EL (cell line): ENCODE data around the gene DOCK3.
"Not testable (repeated sequence)": the region's sequence is repeated elsewhere in the genome, so short reads cannot be mapped to it uniquely, and the experiment has no call there.

Experiments
- DNase-seq: peaks from one replicate; pipeline ENCODE4 v3.0.0-alpha.2; 2016

DOCK3 gene

GRCh38 chr3:50890688-50891344 is 216.1 kb downstream of the DOCK3 start:
- no peak for DNase-seq

GRCh38 chr3:50901097-50901496 is 226.4 kb downstream of the DOCK3 start:
- DNase-seq: not testable (repeated sequence)

GRCh38 chr3:50912746-50913145 is 238.0 kb downstream of the DOCK3 start:
- no peak for DNase-seq

- no peak for DNase-seq
Observed at GRCh38 chr3:50913260-50913659, 238.5 kb downstream of the DOCK3 start.

- DNase-seq: not testable (repeated sequence)
Observed at GRCh38 chr3:50922071-50922470, 247.3 kb downstream of the DOCK3 start.

- no peak for DNase-seq
Observed at GRCh38 chr3:50923955-50924354, 249.2 kb downstream of the DOCK3 start.

- no peak for DNase-seq
Observed at GRCh38 chr3:50924638-50925037, 249.9 kb downstream of the DOCK3 start.

- no peak for DNase-seq
Observed at GRCh38 chr3:50926868-50927267, 252.1 kb downstream of the DOCK3 start.

GRCh38 chr3:50930371-50931208 is 255.9 kb downstream of the DOCK3 start:
- no peak for DNase-seq

- DNase-seq: not testable (repeated sequence)
Observed at GRCh38 chr3:50932918-50933317, 258.2 kb downstream of the DOCK3 start.

- no peak for DNase-seq
Observed at GRCh38 chr3:50936389-50936788, 261.7 kb downstream of the DOCK3 start.

- DNase-seq: no peak
Observed at GRCh38 chr3:50947419-50947818, 272.7 kb downstream of the DOCK3 start.

GRCh38 chr3:50950591-50950990 is 275.9 kb downstream of the DOCK3 start:
- no peak for DNase-seq

GRCh38 chr3:50953825-50954414 is 279.2 kb downstream of the DOCK3 start:
- DNase-seq: no peak

GRCh38 chr3:50961386-50961785 is 286.7 kb downstream of the DOCK3 start:
- no peak for DNase-seq

- peak; percentile 37 for DNase-seq
Observed at GRCh38 chr3:50971487-50971924, 296.8 kb downstream of the DOCK3 start.

- no peak for DNase-seq
Observed at GRCh38 chr3:50972029-50972428, 297.3 kb downstream of the DOCK3 start.

GRCh38 chr3:50978586-50978985 is 303.9 kb downstream of the DOCK3 start:
- DNase-seq: not testable (repeated sequence)

- no peak for DNase-seq
Observed at GRCh38 chr3:50978991-50979667, 304.4 kb downstream of the DOCK3 start.

GRCh38 chr3:50982540-50983325 is 308.0 kb downstream of the DOCK3 start:
- no peak for DNase-seq

GRCh38 chr3:50983887-50984286 is 309.2 kb downstream of the DOCK3 start:
- DNase-seq: no peak

- DNase-seq: no peak
Observed at GRCh38 chr3:50985893-50986292, 311.2 kb downstream of the DOCK3 start.
